HG03064 (cell line): Measurements from ENCODE around the gene CHAF1A.

Source experiments
- ATAC-seq: cut with Tn5 transposase; IDR thresholded peaks from one replicate; pipeline ENCODE4 v1.9.1; 2021; ENCODE audit warnings: low read depth; ENCODE audit not compliant: unreplicated experiment

CHAF1A gene

DNA sequence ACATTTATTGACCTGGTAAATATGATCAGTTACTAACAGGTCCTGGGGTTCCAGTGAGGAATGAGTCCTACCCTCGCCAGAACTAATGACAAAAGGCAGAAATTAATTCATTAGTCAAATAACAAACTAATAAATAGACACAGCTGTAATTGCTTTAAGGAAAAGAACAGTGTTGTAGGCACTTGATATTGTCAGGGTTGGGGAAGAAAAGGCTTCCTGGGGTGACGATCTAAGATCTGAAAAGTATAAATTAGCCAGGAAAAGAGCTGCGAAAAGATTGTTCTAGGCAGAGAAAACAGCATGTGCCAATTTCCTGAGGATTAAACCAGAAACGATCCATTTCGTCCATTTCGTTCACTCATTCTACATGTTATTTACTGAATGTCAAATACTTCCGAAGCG, 670 bp upstream of the CHAF1A start:
- ATAC-seq, result no peak

DNA sequence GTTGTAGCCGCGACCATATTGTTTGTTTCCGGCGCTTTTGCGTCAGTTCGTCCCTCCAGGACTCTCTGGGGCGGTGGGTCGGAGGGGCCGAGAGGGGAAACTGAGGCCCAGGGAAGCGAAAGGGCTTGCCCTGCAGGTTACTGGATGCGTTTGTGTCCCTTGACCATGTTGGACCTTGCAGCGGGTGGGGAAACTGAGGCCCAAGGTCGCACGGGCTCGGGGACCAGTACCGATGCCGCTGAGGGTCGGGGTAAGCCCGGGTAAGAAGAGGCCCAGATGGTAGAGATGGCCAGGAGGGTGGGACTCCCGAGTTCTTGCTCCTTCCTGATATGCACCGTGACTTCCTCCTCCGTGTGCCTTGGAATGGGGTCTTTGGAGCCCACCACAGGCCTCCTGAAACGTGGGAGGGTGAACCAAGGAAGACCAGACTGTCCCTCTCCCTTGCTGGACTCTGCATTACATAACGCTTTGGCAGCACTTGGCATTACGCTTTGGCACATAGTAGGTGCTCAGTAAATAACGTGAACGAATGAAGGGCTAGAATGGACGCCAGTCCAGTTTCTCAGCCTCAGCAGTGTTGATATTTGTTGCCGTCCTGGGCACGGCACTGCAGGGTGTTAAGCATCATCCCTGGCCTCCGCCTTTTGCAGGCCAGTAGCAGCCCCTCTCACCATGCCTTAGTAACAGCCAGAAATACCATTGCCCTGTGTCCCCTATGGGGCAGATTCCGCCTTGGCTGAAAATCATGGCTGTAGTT, 743 bp downstream of the CHAF1A start:
- ATAC-seq, result no peak

DNA sequence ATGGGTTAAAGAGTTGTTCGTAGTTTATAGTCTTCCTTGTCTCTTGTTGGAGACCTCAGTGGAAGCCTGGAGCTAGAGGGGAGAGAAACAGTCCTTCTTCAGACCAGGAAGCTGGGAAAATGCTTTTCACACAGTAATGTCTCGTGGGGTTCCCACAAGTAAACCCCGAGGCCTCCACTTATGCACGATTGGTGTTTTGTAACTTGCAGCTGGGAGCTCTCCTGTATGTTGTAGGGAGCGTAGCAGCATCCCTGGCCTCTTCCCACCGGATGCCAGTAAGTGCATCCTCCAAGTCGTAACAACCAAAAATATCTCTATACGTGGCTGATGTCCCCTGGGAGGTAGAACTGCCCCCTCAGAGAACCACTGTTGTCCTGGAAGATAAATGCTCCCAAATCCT, 3.5 kb downstream of the CHAF1A start:
- no peak for ATAC-seq

DNA sequence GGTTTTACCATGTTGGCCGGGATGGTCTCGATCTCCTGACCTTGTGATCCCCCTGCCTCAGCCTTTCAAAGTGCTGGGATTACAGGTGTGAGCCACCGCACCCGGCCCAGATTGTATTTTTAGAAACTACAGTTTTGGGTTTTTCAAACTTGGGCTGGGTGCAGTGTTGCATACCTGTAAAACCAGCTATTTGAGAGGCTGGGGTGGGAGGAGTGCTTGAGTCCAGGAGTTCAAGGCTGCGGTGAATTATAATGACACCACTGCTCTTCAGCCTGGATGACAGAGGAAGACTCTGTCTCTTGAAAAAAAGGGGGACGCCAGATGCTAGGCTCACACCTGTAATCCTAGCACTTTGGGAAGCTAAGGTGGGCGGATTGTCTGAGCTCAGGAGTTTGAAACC, 4.2 kb downstream of the CHAF1A start:
- no peak for ATAC-seq

DNA sequence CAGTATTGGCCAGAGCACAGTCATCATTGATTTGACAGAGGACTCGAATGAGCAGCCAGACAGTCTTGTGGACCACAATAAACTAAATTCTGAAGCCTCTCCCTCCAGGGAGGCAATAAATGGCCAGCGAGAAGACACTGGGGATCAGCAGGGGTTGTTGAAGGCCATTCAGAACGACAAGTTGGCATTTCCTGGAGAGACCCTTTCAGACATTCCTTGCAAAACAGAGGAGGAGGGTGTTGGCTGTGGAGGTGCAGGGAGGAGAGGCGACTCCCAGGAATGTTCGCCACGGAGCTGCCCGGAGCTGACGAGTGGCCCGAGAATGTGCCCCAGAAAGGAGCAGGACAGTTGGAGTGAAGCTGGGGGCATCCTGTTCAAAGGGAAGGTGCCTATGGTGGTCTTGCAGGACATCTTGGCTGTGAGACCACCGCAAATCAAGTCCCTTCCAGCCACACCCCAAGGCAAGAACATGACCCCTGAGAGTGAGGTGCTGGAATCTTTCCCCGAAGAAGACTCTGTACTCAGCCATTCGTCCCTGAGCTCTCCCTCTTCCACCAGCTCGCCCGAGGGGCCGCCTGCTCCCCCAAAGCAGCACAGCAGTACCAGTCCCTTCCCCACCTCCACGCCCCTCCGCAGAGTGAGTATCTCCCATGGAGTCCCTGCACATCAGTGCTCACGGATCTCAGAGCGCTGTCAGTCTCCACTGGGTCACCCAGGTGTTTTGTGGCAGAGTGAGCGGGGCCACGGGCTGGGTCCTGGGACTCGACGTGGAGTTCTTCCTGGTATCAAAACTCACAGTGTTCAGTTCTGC, 6.9 kb downstream of the CHAF1A start:
- ATAC-seq, result no peak

DNA sequence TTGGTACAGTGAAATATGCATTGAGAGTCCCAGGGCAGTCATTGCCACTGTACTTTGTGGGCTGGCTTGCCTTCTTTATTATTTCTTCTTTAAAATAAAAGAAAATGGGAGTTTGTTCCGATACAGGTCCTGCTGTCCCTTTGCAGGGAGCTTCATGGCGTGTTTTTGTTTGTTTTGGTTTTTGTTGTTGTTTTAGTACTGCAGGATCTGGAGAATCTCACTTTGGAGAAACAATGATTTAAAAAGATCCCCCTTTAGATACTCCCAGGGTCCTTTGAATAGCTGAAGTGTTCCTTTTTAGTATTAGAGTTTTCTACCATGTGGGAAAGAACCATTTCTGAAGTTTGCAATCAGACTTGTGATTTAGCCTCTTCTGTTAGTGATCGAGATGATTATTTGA, 11.1 kb downstream of the CHAF1A start:
- ATAC-seq, result no peak

DNA sequence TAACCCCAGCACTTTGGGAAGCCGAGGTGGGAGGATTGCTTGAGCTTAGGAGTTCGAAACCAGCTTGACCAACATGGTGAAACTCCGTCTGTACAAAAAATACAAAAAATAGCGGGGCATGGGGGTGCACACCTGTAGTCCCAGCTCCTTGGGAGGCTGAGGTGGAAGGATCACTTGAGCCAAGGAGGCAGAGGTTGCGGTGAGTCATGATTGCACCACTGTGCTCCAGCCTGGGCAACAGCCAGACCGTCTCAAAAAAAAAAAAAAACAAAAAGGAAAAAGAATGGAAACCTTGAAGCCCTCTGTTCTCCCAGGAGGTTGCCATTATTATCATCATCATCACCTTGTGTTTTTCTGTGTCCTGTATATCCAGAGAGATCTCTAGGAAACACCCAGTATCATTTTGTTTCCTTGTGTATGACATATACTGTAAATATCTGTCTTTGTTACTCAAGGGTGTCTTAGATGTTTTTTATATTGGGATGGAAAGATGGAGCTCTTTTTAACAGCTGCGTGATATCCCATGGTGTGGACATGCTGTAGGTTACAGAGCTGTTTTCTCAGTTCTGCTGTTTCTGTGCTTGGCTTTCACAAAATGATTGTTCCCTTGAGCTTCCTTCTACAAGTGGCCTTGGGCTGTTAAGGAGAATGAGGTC, 11.8 kb downstream of the CHAF1A start:
- no peak for ATAC-seq

DNA sequence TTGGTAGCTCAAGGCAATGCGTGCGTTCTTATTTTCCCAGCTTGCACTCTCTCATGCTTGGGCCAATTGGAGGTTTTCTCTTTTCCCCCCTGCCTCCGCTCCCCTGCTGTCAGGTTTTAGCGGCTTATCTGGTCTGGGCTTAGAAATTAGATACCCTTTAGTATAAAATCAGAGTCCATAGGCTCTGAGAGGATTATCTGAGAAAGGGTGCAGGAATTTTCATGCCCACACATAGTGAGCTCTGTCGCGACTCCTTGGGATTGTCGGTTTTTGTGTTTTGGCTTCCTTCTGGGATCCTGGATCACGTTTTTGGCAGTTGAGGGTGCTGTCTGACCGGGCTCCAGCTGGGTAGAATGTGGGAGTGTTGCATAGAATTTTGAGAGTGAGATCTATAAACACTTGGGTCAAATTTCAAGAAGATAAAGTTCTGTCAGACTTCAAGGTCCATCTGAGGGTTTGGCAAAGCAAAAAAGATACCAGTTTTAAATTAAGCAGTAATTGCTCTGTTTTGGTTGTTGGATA, 12.4 kb downstream of the CHAF1A start:
- no peak for ATAC-seq

DNA sequence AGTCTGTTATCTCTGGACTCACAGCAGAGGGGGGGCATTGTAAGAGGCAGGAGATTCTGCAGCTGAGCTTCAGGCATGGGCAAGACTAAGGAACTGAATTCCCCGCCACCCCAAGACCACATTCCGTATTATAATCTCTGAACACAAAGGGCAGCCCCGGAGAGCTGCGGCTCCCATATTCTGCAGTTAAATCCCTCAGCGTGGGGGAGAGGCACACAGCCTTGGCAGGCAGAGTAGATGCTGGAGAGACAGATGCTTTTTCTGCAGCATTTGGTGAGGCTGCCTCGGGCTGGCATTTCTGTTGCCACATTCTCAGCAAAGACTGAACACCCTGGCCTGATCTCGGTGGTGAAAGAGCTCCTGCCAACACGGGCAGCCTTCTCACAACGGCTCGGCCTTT, 12.9 kb downstream of the CHAF1A start:
- ATAC-seq, result no peak

DNA sequence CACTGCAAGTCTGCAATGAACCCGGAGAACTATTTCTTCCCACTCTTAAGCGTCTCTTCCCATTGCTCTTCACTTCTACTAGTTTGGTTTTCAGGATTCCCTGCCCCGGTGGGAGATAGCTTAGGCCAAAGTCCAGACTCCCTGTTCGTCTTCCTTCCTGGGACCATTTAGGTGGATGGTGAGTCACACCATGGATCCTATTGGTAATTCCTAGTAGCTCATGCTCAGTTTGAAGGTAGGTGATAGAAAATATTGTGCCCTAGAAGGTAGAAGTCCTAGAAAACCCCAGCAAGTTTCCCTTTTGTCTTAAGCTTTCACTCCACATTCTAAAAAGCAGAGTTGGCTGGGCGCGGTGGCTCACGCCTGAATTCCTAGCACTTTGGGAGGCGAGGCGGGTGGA, 13.8 kb downstream of the CHAF1A start:
- ATAC-seq, result no peak

DNA sequence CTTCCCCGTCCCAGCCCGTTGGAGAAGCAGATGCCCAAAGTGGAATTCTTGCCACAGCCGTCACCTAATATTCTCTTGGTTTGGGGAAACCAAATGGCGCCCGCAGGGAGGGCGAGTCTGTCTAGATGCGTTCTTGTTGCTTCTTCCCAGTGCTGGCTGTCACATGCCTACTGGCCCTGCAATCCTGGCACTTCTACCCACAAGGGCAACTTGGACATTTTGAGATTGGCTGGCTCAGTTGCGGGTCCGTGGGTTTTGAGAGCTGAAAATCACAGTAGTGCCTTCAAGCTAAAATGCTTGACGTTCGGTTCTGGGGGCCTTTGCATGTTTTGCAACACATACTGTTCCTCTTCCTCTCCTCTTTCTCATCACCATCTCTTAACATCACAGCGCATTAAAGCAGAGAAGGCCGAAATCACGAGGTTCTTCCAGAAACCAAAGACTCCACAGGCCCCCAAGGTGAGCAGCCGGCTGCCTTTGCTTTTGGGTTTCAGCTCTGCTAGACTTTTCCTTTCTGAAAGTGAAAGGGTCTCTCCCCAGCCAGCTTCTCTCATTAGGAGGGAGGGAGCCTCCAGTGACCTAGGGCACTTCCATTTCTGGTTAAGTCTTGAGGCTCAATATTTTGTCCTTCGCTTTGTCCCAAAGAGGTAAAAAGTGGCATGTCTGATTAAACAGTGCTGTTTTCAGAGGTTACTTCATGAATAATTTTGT, 21.1 kb downstream of the CHAF1A start:
- no peak for ATAC-seq

DNA sequence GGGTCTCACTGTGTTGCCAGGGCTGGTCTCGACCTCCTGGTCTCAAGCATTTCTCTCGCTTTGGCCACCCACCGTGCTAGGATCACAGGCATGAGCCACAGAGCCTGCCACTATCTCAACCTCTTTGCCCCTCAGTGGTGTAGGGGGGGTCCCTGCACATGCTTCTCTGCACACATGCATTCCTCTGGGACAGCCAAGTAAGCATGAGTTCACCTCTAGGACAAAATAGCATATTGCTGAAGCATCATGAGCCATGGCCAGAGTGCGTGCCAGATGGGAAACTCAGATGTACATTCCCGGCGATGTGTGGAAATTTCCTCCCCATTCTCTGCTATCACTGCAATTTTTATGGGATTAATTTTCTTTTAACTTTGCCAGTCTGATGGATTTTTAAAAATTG, 23.1 kb downstream of the CHAF1A start:
- no peak for ATAC-seq

DNA sequence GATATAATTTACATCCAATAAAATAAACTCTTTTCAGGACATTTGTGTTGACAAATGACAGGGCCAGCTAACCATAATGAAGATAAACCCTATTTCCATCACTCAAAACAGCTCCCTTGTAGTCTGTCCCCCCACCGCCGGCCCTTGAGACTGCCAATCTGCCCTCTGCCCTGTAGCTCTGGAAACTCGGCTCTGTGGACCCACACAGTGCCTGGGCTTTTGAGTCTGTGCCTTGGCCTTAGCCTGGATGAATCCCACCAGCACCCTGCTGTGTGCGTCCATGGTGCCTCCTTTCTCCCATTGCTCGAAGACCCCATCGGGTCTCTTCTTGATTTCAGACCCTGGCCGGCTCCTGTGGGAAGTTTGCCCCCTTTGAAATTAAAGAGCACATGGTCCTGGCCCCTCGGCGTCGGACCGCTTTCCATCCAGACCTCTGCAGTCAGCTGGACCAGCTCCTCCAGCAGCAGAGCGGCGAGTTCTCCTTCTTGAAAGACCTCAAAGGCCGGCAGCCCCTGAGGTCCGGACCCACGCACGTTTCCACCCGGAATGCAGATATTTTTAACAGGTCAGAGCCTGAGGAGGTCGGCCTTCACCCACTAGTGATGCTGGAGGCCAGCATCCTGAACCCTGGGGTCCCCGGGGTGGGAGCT, 26.0 kb downstream of the CHAF1A start:
- no peak for ATAC-seq

DNA sequence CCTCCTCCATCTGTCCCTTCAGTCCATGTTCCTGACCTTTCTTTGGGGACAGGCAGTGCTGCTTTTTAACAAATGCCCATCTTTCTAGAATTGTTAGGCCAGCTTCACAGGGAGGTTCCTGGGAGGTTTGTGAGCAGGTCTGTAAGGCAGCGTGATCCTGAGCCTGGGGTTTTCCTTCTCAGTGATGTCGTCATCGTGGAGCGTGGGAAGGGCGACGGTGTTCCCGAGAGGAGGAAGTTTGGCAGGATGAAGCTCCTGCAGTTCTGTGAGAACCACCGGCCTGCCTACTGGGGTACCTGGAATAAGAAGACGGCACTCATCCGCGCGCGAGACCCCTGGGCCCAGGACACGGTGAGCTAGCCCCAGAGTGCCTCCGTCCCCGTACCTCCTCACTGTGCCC, 26.8 kb downstream of the CHAF1A start:
- no peak for ATAC-seq

DNA sequence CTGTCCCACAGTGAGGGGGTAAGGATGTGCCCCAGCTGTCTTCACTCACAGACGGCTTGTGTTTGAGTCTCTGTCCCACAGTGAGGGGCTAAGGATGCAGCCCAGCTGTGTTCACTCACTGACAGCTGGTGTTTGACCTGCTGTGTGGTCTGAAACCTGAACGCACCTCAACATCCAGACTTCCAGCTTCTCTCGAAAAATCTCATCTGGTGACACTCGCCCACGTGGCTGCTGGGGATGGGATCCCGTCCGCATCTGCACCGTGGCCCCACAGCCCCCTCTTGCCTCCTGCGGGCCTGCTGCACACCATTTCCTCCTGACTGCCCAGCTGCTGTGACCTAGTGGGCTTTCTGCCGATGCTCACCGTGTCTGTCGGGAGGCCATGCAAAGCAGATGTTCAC, 27.3 kb downstream of the CHAF1A start:
- ATAC-seq, result no peak

DNA sequence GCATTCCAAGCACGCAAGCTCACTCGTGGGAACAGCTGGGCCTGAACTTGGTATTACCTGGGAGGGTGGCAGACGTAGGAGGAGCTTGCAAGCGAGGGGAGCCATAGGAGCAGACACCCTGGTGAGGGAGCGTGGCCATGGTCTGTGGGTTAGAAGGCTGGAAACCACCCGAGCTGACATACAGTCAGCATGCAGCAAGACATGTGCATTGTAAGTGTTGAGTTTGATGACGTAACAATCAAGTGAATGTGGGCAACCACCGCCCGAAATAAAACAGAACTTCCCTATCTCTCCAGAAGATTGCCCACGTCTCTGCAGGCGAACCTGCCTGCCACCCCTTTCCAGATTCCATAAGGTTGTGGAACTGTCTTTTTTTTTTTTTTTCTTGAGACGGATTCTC, 28.3 kb downstream of the CHAF1A start:
- no peak for ATAC-seq

DNA sequence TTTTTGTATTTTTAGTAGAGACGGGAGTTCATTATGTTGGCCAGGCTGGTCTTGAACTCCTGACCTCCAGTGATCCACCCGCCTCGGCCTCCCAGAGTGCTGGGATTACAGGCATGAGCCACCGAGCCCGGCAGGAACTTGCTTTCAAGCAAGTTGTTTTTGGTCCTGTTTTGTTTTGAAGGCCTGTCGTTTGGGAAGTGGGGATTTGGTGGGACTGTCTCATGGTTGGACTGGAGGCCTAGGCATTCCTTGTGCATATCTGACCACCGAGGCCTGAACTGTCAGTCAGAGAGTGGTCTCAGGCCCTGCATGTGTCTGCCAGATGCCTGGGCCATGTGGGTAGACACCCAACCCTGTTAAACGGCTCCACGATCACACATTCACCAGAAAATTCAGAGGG, 28.9 kb downstream of the CHAF1A start:
- ATAC-seq, result no peak

DNA sequence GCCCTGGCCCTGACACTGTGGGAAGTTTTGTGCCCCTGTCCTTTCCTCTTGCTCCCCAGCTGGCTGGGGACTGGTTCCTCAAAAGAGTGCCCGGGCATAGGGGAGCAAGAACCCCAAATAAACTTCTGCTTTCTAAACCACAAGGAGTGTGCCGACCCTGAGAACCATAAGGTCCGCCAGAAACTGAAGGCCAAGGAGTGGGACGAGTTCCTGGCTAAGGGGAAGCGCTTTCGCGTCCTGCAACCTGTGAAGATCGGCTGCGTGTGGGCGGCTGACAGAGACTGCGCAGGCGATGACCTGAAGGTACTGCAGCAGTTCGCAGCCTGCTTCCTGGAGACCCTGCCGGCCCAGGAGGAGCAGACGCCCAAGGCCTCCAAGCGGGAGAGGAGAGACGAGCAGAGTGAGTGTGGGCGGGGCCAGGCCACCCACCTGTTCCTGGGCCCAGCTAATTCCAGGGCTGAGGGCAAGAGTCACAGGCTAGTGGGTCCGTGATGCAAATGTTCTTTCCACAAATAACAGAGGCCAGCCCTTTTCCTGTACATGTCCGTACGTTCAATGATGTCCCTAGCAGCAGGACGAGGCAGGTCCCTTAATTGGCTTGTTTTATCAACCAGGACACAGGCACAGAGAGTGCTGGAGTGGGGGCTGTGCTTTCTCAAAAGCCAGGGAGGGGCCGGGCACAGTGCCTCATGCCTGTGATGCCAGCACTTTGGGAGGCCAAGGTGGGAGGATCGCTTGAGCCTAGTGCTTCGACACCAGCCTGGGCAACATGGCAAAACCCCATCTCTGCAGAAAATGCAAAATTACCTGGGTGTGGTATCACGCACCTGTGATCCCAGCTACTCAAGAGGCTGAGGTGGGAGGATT, 29.6 kb downstream of the CHAF1A start:
- no peak for ATAC-seq

DNA sequence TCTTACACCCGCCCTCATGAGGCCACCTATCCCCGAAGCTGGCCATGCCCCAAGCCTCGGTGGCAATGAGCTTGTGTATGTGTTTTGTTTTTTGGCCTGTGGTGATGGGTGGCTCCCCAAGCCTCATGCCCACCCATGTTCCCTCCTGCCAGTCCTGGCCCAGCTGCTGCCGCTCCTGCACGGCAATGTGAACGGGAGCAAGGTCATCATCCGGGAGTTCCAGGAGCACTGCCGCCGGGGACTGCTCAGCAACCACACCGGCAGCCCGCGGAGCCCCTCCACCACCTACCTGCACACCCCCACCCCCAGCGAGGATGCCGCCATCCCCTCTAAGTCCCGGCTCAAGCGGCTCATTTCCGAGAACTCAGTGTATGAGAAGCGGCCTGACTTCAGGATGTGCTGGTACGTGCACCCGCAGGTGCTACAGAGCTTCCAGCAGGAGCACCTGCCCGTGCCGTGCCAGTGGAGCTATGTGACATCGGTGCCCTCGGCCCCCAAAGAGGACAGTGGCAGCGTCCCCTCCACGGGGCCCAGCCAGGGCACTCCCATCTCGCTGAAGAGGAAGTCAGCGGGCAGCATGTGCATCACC, 30.6 kb downstream of the CHAF1A start:
- ATAC-seq, result no peak
